Measurements from ENCODE around the gene MAN1C1.

The MAN1C1 gene

DNA sequence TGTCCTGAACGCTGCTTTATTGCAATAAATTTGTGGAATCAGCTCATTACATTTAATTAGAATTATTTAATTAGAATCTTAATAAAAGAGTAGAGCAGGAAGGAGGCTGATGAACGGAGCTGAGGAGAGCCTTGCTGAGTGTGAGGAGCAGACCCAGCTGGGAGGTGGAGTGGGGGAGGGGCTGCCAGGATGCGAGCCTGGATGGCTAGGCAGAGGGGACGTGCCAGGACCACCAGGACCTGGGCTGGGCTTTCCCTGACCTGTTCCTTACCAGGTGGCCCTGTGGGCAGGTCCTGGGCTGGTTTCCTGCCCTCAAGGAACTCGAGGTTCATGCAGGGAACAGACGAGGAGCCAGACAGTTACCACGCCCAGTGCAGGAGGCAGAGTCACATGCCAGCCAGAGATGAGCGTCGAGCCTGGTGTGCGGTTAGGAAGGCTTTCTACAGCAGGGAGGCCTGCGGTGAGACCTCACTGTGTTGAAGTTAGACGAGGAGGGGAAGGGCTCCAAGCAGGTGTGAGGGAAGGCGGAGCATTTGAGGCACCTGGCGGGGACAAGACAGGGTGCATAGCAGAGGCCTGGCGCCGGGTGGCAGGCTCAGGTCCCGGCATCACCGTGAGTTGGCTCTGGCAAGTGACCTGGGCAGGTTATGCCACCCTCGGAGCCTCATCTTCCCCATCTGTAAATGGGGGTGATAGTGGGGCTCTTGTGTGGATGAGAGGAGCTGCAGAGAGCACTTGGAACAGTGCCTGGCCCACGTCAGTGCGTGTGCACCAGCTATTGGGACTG is 39.3 kb upstream of the MAN1C1 start:
- DNase-seq (ENCODE audit: extremely low read depth, low read depth) = no peak
- TF ChIP-seq, protein P1, sequence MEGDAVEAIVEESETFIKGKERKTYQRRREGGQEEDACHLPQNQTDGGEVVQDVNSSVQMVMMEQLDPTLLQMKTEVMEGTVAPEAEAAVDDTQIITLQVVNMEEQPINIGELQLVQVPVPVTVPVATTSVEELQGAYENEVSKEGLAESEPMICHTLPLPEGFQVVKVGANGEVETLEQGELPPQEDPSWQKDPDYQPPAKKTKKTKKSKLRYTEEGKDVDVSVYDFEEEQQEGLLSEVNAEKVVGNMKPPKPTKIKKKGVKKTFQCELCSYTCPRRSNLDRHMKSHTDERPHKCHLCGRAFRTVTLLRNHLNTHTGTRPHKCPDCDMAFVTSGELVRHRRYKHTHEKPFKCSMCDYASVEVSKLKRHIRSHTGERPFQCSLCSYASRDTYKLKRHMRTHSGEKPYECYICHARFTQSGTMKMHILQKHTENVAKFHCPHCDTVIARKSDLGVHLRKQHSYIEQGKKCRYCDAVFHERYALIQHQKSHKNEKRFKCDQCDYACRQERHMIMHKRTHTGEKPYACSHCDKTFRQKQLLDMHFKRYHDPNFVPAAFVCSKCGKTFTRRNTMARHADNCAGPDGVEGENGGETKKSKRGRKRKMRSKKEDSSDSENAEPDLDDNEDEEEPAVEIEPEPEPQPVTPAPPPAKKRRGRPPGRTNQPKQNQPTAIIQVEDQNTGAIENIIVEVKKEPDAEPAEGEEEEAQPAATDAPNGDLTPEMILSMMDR (IDR thresholded peaks at IDR 0.05; ENCODE audit: low read depth, low read length) = no peak

DNA sequence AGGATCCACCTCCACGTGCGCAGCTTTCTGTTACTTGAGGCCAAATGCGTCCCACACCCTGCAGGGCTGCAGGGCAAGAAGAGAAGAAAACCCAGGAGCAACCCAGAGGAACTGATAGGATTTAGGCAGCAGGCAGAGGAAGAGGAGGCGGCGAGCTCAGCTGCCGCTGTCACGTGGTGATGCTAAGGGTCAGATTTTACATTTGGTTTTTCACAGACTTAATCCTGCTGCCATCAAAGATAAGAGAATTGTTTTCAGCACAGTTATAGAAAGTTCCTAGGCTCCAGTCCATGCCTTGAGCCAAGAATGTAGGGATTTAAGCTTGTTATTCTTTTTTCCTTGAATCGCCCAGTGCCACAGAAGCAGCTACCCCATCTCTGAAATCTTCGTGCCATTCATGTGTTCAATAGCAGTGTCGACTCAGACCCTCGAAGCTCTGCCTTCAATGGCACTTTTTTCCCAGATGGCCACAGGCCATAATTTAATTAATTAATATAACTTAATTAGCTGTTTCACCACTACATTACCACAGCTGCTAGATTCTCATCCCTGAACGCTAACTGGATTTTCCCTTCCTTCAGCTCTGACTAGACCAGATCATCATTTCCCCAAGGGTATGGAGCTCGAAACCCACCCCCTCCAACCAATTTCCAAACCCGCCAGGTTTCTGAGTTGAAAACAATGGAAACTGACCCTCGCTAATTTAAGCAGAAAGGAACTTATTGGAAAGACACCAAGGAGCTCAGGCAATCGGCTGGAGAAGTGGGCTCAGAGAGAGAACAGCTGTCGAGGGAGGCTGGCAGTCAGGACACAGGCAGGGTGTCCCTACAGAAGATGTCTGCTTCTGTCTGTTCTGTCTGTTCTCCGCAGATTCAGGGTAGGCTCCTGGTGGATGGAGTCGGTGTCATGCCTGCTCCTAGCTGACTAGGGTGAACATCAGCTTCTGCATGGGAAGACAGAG is 37.0 kb upstream of the MAN1C1 start:
- TF ChIP-seq, protein P1 (IDR thresholded peaks at IDR 0.05; ENCODE audit: low read depth, low read length) = no peak
- no peak for DNase-seq (ENCODE audit: extremely low read depth, low read depth)

DNA sequence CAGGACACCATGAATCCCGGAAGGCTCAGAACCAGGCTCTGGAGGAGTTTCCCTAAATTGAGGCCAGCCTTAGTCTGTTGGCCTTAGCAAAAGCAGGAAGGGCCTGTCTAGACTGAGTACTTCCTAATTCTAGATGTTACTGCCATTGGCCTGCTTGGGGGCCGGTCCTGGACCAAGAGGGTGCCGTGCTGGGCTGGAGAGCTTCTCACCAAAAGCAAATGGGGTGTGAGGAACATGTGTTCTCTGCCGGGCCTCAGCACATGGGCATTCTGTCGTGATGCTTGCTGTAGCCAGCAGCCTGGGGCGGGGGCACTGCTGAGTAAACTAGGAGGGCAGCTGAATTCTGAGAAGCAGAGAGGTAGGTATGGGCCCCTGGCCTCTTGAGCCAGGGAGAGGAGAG is 35.7 kb upstream of the MAN1C1 start:
- TF ChIP-seq, protein P1 (IDR thresholded peaks at IDR 0.05; ENCODE audit: low read depth, low read length) = no peak
- DNase-seq (ENCODE audit: extremely low read depth, low read depth) = no peak

DNA sequence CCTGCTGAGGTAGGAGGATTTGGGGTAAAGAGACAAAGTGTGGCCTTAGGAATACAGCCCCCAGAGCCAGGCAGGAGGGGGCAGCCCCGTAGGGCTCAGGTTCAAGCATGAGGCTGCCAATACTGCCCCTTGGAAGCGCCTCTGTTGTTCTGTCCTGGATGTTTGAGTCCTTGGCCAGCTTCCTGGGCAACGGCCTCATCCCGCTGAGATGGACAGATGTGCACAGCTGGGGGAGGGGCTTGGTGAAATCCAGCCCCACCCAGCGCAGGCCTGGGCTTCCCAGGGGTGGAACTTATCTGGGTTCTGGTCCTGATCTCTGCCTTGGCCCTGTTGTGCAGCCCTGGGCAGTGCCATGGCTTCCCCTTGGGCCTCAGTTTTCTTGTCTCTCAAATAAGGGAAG is 34.8 kb upstream of the MAN1C1 start:
- TF ChIP-seq, protein P1 (IDR thresholded peaks at IDR 0.05; ENCODE audit: low read depth, low read length) = no peak
- no peak for DNase-seq (ENCODE audit: extremely low read depth, low read depth)

DNA sequence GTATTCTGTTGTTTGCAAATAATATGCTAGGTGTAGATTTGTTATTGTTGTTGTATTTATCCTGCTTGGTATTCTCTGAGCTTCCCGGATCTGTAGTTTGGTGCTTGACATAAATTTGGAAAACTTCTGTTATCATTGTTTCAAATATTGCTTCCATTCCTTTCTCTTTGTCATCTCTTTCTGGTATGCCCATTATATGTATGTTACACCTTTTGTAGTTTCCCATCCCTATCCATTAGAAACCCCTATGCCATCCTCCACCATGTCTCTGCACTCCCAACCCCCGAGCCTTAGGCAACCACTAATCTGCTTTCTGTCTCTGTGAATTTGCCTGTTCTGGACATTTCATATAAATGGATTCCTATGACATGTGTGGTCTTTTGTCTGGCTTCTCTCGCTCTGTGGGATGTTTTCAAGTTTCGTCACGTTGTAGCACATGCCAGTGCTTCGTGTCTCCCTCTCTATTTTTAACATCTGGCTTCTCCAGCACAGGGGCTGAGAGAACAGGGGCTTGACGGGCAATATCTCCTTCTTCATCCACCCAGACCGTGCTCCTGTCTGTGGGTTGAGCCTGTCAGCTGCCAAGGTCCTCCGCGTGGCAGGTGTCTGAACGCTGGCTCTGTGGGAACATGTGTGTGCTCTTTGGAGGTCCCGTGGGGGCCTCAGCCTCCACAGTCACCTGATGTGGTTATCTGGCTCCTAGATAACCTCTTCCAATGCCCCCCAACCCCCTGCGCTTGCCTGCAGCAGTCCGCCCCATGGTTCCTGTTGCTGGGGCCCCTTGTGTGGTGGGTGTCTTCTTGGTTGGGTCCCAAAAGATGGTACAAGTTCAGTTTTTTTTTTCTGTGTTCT is 32.8 kb upstream of the MAN1C1 start:
- TF ChIP-seq, protein P1 (IDR thresholded peaks at IDR 0.05; ENCODE audit: low read depth, low read length) = no peak

DNA sequence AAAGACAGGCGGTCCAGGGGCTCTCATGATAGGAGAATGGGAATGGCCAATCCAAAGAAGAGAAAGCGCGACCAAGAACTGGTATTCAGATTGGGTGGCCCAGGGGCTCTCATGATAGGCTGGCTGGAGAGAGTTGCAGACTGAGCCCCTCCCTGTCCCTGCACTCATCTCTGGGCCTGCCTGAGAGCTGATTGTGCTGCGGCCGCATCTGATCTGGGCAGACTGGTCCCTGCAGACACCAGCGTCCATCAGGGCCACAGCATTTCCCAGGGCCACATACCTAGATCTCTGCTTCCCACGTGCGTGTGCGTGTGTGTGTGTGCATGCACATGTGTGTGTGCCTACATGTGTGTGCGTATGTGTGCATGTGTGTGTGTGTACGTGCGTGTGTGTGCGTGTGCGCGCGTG is 30.4 kb upstream of the MAN1C1 start:
- TF ChIP-seq, protein P1 (IDR thresholded peaks at IDR 0.05; ENCODE audit: low read depth, low read length) = no peak
- DNase-seq (ENCODE audit: extremely low read depth, low read depth) = no peak

More for the DNA sequence above, 32.8 kb upstream of the MAN1C1 start:
- DNase-seq (ENCODE audit: extremely low read depth, low read depth) = no peak
